D721Med (cell line): ENCODE results near the gene ARHGAP27.
"Not testable (repeated sequence)": the region's sequence is repeated elsewhere in the genome, so short reads cannot be mapped to it uniquely, and the experiment has no call there.

ENCODE experiments used
- DNase-seq: peaks from one replicate; pipeline ENCODE4 v3.0.0; 2011; ENCODE audit warnings: low spot score; ENCODE audit not compliant: insufficient read length
- FAIRE-seq: peaks from 2 replicates; lab custom pipeline; 2011; peaks lifted over from hg19 to GRCh38; lab: Jason Lieb, UNC
- TF ChIP-seq, protein P1 (sequence below): IDR thresholded peaks from 2 replicates; pipeline ENCODE4 v1.5.1; 2012; ENCODE audit warnings: mild to moderate bottlenecking, control low read depth; ENCODE audit not compliant: insufficient read depth; ENCODE audit errors: missing control alignments

ARHGAP27 gene, protein sequence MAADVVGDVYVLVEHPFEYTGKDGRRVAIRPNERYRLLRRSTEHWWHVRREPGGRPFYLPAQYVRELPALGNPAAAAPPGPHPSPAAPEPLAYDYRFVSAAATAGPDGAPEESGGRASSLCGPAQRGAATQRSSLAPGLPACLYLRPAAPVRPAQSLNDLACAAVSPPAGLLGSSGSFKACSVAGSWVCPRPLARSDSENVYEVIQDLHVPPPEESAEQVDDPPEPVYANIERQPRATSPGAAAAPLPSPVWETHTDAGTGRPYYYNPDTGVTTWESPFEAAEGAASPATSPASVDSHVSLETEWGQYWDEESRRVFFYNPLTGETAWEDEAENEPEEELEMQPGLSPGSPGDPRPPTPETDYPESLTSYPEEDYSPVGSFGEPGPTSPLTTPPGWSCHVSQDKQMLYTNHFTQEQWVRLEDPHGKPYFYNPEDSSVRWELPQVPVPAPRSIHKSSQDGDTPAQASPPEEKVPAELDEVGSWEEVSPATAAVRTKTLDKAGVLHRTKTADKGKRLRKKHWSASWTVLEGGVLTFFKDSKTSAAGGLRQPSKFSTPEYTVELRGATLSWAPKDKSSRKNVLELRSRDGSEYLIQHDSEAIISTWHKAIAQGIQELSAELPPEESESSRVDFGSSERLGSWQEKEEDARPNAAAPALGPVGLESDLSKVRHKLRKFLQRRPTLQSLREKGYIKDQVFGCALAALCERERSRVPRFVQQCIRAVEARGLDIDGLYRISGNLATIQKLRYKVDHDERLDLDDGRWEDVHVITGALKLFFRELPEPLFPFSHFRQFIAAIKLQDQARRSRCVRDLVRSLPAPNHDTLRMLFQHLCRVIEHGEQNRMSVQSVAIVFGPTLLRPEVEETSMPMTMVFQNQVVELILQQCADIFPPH

DNA sequence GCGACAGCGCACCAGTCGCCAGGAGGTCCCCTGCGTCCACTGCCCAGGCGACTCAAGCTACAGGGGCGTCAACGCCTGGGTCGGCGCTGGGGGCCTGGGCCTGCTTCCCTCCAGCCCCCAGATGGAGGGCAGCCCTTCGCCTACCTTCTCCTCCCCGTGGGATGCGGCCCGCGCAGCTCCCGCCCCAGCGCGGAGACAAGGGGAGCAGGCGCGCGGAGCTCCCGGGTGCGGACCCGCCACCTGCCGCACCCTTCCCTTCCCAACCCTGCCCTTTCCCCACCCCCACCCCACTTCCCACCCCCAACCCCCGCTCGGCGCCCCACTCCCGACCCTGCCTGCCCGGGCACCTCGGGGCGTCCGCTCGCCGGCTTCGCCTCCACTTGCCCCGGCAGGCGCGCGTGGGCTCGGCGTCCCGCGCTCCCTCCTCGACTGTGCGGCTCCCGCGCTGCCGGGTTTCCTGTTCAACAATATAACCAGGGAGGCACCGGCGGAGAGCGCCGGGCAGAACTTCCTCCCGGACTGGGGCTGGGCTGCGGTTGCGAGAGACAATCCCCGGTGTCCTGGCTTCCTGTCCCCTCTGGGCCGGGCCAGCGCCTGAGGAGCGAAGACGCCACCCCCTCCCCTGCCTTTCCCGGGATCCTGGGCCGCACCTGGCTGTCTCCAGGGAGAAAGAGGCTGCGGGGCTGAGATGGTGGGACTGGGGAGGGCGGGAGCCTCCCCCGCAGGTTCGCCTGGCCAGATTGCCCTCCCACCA, at the start of gene ARHGAP27:
ARHGAP27 (minus strand) TSS at position 466 of the 754 bp plus-strand sequence. CDS start 2,591 bp downstream, outside the sequence.
- DNase-seq (no peak), FAIRE-seq (no peak)
- TF ChIP-seq, protein P1, sequence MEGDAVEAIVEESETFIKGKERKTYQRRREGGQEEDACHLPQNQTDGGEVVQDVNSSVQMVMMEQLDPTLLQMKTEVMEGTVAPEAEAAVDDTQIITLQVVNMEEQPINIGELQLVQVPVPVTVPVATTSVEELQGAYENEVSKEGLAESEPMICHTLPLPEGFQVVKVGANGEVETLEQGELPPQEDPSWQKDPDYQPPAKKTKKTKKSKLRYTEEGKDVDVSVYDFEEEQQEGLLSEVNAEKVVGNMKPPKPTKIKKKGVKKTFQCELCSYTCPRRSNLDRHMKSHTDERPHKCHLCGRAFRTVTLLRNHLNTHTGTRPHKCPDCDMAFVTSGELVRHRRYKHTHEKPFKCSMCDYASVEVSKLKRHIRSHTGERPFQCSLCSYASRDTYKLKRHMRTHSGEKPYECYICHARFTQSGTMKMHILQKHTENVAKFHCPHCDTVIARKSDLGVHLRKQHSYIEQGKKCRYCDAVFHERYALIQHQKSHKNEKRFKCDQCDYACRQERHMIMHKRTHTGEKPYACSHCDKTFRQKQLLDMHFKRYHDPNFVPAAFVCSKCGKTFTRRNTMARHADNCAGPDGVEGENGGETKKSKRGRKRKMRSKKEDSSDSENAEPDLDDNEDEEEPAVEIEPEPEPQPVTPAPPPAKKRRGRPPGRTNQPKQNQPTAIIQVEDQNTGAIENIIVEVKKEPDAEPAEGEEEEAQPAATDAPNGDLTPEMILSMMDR: no peak

DNA sequence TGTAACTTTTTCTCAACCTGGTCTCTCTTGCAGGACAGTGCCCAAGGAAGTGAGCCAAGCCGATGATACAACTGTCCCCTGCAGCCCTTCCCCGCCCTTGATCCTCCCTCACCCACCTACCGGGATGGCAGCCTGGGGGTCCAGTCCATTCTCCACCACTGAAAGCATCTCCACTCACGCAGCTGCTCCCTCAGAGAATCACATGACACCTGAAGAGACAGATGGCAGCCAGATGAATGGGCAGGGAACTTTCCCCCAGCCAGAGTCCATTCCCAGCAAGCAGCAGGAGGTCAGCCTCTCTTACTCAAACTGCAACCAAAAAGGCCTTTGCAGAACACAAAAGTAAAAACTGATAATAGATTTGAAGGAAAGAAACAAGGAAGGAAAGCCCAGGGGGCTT, 49.6 kb upstream of the ARHGAP27 start:
- DNase-seq, FAIRE-seq: not testable (repeated sequence)

DNA sequence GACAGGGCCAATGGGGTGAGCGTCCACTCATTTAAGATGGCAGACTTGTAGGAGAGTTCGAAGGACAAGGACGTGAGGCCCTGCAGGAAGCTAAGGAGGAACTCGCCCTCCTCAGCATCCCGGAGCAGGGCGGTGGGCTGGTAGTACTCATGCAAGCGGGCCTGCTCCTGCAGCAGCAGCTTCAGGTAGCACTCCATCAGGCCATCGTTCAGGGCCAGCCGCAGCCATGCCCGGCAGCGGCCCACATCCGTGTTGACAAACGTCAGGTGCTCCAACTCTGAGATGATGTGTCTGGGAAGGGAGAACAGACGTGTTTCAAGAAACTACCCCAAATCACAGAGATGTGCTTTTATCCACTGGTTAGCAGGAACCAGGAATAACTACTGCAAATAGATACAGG, 42.8 kb upstream of the ARHGAP27 start:
- FAIRE-seq, DNase-seq: not testable (repeated sequence)

DNA sequence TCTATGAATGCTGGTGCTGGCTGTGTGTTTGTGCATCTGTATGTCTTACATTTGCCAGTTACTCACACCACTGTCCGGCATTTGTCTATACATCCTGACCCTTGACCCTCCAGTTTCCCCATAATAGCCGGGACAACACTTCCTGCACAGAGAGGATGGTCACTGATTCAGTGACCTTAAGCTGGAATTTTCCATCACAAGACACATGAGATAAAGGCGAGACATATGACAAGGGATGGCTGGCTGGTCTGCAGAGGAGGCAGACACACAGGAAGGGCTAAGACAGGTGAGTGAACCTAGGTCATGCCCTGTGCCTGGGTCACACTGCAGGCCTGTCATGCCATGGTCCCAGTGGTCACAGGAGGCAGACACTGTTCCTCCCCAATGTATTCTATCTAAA, 39.6 kb upstream of the ARHGAP27 start:
- DNase-seq, FAIRE-seq: not testable (repeated sequence)

DNA sequence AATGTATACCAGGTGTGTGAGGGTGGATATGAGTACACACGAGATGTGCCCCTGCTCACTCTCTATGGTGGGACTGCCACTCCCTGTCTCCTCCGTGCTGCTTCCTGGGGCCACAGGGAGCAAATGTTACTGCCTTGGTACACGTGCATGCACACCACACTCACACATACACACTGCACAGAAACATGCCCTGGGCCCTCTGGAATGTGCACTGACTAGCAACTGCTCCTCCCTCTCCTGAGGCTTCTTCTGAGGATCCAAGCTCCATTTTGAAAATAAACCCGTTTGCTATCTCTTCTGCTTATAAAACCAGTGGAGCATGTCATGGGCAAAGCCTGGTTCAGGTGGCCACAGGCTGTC, 36.5 kb upstream of the ARHGAP27 start:
- not testable (repeated sequence) for DNase-seq, FAIRE-seq

DNA sequence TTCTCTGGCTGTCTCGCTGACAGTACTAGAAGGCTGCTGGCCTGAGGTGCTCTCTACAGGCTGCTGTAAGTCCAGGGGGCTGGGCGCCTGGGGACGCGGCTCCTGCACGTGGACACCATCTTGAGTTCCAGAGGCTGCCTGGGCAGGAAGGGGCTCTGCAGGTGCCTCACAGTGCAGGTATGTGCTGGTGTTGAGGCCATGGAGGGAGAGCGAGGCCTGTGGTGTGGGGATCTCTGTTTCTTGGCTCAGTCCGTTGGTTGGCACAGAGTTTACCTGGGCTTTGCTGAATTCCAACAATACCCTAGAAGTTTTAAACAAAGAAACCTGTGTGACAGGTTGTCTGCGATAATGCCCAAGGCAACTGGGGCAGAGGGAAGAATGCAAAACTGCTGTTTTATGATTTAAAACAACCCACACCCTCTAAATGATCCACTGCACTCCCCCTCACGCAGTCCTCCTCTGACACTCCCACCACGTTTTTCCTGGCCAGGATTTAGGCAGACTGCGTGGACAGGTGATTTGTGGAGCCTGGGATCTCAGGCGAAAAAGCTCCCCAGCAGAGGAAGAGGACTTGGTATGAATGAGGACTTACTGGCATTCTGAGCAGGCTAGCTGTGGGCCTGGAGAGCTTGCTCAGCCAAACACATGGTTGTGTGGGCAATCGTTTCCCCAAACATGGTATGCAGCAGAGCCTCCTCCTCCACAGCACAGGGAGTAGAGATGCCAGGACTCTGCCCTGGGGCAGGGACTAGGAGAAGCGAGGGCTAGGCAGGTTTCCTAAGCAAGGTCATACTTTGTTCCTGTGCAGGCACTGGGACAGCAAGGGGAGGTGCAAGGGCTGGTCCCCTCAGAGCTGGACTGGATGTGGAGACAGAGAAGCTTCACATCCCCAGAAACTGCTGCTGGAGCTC, 35.9 kb upstream of the ARHGAP27 start:
- DNase-seq, FAIRE-seq: not testable (repeated sequence)

DNA sequence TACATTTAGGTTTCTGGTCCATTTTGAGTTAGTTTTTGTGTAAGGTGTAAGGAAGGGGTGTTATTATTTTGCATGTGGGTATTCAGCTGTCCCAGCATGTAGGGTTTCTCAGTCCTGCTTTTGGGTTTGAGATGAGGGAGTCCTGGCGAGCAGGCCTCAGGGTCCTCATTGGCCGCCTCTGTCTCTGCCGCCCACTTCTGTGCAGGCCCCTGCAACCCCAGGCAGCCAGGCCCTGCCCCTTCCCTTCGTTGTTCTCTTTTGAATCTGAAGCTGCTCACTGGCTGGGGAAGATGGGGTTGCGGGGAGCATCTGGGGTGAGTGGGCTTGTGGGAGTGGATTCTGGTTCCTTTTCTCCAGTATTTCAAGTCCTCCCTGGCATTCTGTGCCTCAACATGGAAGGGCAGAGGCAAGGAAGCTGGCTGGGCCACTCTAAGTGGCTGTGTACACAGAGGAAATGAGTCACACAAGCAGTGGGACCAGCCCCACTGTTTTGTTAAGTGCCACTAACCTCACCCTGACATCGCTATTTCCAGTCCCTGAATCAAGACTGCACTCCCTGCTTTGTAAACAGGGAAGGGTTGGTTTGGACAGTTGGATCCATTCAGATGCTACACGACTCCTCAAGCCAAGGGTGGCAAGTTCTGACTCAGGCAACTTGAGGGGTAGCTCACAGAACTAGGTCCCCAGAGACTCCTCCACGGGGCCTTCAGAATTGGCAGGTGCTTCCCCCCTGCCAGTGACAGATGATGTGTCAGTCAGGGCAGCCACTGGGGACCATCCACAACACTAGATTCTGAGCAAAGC, 29.1 kb upstream of the ARHGAP27 start:
- not testable (repeated sequence) for DNase-seq, FAIRE-seq

DNA sequence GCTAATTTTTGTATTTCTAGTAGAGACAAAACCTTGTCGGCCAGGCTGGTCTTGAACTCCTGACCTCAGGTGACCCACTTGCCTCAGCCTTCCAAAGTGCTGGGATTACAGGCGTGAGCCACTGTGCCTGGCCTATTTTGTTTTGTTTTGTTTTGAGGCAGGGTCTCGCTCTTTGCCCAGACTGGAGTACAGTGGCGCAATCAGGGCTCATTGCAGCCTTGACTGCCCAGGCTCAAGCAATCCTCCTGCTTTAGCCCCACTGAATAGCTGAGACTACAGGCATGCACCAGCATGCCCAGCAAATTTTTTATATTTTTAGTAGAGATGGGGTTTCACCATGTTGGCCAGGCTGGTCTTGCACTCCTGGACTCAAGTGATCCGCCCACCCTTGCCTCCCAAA, 27.8 kb upstream of the ARHGAP27 start:
- FAIRE-seq, DNase-seq: not testable (repeated sequence)

DNA sequence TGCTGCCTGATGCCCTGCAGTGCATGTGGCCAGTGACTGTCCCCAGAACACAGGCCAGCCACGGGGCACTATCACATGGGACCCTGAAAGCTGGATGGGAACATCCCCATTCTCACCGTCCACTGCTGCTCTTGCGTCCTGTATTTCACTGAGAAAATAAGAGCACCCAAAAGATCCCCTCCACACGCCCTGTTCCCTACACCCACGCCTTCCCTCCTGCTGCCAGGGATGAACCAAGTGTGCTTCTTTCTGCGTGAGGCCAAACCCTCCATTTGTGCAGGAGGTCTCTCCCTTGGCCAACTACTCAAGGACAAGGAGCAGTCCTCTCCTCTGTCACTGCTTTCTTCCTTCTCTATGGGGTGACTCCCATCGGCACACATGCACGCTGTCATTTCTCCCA, 21.7 kb upstream of the ARHGAP27 start:
- DNase-seq, FAIRE-seq: not testable (repeated sequence)

DNA sequence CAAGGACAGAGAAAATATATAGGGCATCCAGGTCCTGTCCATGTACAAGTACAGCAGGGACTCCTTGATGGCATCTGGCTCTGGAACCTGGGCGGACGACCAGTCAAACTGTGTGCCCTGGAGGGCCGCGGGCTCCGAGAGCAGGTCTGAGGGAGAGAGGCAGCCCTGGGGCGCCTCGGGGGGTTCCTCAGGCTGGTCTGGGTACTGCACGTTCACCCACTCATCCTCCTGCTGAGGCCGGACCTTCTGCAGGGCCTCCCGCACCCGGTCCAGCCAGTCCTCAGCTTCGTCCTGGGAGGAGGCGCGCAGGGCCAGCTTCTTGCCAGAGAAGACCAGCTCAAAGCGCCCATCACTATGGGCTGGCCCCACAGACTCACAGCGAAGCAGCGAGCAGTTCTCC, 21.1 kb upstream of the ARHGAP27 start:
- DNase-seq, FAIRE-seq: not testable (repeated sequence)

DNA sequence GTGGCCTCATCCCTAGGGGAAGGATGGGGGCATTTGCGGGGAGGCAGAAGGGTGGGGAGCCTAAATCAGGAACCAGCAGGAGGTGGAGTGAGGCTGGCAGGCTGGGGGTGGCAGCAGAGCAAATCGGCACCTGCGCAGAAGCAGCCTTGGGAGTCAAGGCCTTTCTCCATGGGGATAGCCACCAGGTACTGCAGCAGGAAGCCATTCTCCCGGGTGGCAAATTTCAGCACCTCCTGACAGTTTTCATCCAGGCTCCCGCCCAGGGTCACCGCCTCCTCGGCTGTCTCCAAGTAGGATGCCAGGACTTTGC, 20.5 kb upstream of the ARHGAP27 start:
- DNase-seq, FAIRE-seq: not testable (repeated sequence)

DNA sequence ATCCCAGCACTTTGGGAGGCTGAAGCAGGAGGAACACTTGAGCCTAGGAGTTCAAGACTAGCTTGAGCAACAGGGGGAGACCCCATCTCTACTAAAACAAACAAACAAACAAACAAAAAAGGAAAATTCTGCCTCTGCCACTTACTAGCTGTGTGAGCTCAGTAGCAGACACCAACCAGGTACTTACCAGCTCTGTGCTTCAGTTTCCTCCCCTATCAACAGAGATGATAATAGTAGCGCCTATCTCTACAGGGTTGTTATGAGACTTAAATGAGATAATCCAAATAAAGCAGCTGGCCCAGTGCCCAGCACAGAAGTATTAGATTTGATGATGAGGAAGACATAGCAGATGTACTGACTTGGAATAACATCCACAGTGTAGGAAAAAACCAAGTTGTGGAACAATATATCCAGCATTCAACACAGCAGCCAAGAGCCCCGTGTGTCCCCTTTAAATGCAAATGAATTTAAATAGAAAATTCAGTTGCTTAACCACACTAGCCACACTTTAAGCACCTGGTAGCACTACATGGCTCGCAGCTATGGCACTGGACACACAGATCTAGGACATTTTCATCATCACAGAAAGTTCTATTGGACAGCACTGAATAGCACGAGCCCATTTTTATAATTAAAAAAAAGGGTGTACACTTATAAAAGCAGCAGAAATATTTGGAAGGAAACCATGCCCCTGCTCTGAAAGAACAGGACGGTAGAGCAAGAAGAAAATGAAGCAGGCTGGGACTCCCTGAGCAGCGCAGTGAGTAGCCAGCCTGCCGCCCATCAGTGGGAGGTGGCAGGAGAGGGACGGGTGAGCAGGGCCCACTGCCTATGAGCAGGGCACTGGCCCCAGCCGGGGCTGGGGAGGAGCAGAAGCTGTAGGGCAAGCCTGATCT, 19.9 kb upstream of the ARHGAP27 start:
- FAIRE-seq, DNase-seq: not testable (repeated sequence)

DNA sequence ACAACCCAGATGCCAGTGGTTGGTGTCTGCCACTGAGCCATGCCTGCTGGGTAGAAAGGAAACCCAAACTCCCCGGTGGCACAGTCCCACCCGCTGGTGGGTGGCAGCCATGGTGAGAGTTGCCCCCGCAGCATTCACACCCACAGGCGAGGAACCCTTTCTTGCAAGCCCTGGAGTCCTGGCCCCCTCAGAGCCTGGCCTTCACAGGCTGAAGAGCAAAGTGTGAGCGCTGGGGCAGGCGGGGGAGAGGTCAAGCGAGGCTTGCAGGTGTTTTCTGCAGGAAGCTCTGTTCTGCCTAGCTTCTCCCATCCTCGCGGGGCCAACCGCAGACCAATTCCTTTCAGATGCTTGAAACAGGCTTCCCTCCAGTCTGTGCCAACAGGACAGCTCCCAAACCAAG, 19.0 kb upstream of the ARHGAP27 start:
- not testable (repeated sequence) for FAIRE-seq

More for the DNA sequence above, 19.0 kb upstream of the ARHGAP27 start:
- DNase-seq: not testable (repeated sequence)
